Astrocyte of the spinal cord (primary cell): ENCODE data around the gene FBXL13.

Source experiments
- DNase-seq: peaks from one replicate; pipeline ENCODE4 v3.0.0; 2011; ENCODE audit warnings: low read depth, low spot score
- H3K4me3 ChIP-seq: 2 replicates; pipeline ENCODE4 v1.5.1; 2011; ENCODE audit warnings: low read depth, mild to moderate bottlenecking, low read length, moderate library complexity
- CTCF ChIP-seq: IDR thresholded peaks from 2 replicates; pipeline ENCODE4 v1.5.1; 2012; ENCODE audit warnings: low read depth, mild to moderate bottlenecking, low read length, inconsistent platforms
- in situ Hi-C: cut with HindIII; loops from 2 replicates; pipeline ENCODE4 v1.10.0; 2017; ENCODE audit warnings: low sequenced_read_pairs

The FBXL13 gene

GRCh38 chr7:102953406-102953805 lies 121.2 kb downstream of the FBXL13 start:
- no peak overlapping the region for H3K4me3 ChIP-seq
- in situ Hi-C loops: no loop called here
- no peak for TF ChIP-seq CTCF
- DNase-seq: no peak

GRCh38 chr7:102951839-102952238 lies 122.8 kb downstream of the FBXL13 start:
- TF ChIP-seq CTCF: no peak
- H3K4me3 ChIP-seq: no peak overlapping the region
- DNase-seq: no peak
- in situ Hi-C loops: no loop called here

- TF ChIP-seq CTCF: no peak
- no peak for DNase-seq
- in situ Hi-C loops: no loop called here
- no peak overlapping the region for H3K4me3 ChIP-seq
Measured at GRCh38 chr7:102944241-102944640, 130.4 kb downstream of the FBXL13 start.

GRCh38 chr7:102943423-102944169 lies 131.0 kb downstream of the FBXL13 start:
- TF ChIP-seq CTCF: no peak
- no peak overlapping the region for H3K4me3 ChIP-seq
- no peak for DNase-seq
- in situ Hi-C loops: no loop called here

- TF ChIP-seq CTCF: no peak
- no peak for DNase-seq
- in situ Hi-C loops: no loop called here
- no peak overlapping the region for H3K4me3 ChIP-seq
Measured at GRCh38 chr7:102942868-102943267, 131.7 kb downstream of the FBXL13 start.

GRCh38 chr7:102942181-102942866 lies 132.3 kb downstream of the FBXL13 start:
- no peak overlapping the region for H3K4me3 ChIP-seq
- TF ChIP-seq CTCF: no peak
- in situ Hi-C loops: no loop called here
- DNase-seq: peak; percentile 40
